Measurements from ENCODE around the gene ATP2C1. TPM values are rescaled to one million over a fixed set of nuclear protein-coding genes. Genes with fewer than 3 reads are reported as not detected.
"Not testable (repeated sequence)": the region's sequence is repeated elsewhere in the genome, so short reads cannot be mapped to it uniquely, and the experiment has no call there.

Gene ATP2C1
- total RNA-seq, 2 donors from 2014 or later: 76.0 to 79.6 TPM

DNA sequence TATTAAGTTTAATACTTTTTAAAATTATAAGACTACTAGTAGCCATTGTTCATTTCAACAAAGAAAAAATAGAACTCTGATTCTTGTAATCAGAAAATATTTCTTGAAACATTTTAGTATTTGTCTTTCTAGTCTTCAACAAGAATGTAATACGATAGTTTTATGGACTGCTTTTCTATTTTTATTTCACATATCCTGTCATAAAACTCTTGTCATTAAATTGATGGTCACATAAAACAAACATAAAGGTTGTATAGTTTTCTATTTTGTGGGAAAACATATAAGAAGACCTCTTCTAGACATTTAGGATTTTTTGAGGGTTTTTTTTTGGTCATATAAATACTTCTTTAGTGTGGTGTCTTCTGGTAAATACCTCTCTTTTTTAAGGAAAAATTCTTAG, 62.4 kb downstream of the ATP2C1 start:
- DNase-seq (no peak), ATAC-seq (replicated peaks in 1 of 2) (no peak)
- H3K9me3 Mint-ChIP-seq: no peaks in the 10 kb centered on the region
- H3K36me3 Mint-ChIP-seq (ENCODE audit: insufficient read depth in 2 of 2): peaks cover 10 to 22% of the 10 kb centered on the region in 2 donors
- no peak overlapping the region for H3K27ac Mint-ChIP-seq
- no peak overlapping the region for H3K4me3 Mint-ChIP-seq
- no peaks in the 10 kb centered on the region for H3K4me1 Mint-ChIP-seq (ENCODE audit: low read depth)
- H3K27me3 Mint-ChIP-seq (ENCODE audit: low read depth): no peaks in the 10 kb centered on the region

DNA sequence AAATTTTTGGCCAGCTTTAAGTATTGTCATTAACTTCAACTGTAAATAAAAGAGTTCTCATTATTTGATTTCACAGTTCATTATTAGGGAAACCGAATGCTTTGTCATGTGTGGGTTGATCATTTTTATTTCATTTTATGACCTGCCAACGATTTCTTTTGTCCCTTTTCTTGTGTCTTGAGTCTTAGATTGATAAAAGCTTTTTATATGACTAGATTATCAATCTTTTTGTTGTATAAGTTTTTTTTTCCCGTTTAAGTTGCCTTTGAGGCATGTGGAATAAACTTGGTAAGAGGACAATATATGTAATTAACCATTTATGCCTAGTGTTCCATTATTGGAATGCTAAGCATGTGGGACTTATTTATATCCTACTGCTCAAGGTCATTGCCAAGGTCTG, 62.8 kb downstream of the ATP2C1 start:
- peaks cover 10 to 22% of the 10 kb centered on the region in 2 donors for H3K36me3 Mint-ChIP-seq (ENCODE audit: insufficient read depth in 2 of 2)

DNA sequence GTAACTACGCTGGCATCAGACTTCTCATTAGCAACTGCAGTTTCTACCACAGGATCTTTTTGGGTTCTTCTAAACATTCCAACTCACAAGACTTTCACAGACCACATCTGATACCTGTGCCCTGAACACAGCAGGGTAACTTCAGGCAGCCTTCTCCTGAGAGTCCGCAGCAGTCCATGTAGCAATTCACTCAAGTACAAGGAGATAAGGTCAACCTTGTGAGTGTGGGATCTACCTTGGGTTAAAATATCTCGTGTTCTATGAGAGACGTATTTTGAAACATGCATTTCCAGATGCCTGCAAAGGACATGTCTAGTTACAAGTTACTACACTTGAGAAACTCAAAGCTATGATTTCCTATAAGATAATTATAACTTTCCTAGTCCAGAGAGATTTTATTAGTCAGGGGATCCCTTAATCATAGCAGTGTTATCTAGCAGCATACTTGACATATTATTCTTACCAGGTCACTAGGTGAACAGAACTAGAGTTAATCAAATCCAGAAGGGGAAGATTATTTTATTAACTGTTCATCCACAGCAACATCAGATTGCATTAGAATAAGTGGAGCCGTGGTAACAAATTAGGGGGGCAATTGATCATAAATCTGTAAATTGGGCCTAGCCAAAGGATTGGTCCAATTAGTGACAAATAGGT, 66.4 kb downstream of the ATP2C1 start:
- peaks cover 4 to 16% of the 10 kb centered on the region in 2 donors for H3K36me3 Mint-ChIP-seq (ENCODE audit: insufficient read depth in 2 of 2)
- DNase-seq (no peak), ATAC-seq (replicated peaks in 1 of 2) (no peak)
- H3K9me3 Mint-ChIP-seq: no peaks in the 10 kb centered on the region
- no peaks in the 10 kb centered on the region for H3K27me3 Mint-ChIP-seq (ENCODE audit: low read depth)
- H3K4me1 Mint-ChIP-seq (ENCODE audit: low read depth): no peaks in the 10 kb centered on the region
- no peak overlapping the region for H3K4me3 Mint-ChIP-seq
- H3K27ac Mint-ChIP-seq: peak overlapping the region; percentile 67

More for the DNA sequence above, 62.8 kb downstream of the ATP2C1 start:
- Mint-ChIP-seq H3K9me3 (no peaks in the 10 kb centered on the region), H3K27me3 (ENCODE audit: low read depth) (no peaks in the 10 kb centered on the region), H3K27ac (no peak overlapping the region), H3K4me3 (no peak overlapping the region), H3K4me1 (ENCODE audit: low read depth) (no peaks in the 10 kb centered on the region)
- DNase-seq: no peak
- no peak for ATAC-seq (replicated peaks in 1 of 2)

DNA sequence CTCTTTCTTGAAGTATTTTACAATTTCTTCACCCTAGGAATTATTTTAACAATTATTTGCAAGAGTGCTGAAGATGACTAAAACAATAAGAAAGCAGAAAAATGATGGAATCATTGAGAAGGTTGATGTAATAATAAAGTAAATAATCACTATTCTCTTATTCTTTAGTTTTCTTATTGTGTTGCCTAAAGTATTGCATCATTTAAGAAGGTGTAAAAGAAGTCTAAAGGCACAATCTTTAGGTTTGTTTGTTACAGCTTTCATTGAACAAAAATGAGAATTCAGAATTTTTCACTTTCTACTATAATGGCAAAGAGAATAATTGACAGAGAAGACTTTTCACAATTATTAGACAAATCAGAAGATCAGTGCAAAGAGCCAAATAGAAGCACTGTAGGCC, 67.6 kb downstream of the ATP2C1 start:
- H3K27me3 Mint-ChIP-seq (ENCODE audit: low read depth): no peaks in the 10 kb centered on the region
- H3K9me3 Mint-ChIP-seq: no peaks in the 10 kb centered on the region
- ATAC-seq (replicated peaks in 1 of 2): no peak
- no peak for DNase-seq
- H3K4me1 Mint-ChIP-seq (ENCODE audit: low read depth): no peaks in the 10 kb centered on the region
- H3K36me3 Mint-ChIP-seq (ENCODE audit: insufficient read depth in 2 of 2): peaks cover 5 to 19% of the 10 kb centered on the region in 2 donors
- H3K27ac Mint-ChIP-seq: no peak overlapping the region
- no peak overlapping the region for H3K4me3 Mint-ChIP-seq

DNA sequence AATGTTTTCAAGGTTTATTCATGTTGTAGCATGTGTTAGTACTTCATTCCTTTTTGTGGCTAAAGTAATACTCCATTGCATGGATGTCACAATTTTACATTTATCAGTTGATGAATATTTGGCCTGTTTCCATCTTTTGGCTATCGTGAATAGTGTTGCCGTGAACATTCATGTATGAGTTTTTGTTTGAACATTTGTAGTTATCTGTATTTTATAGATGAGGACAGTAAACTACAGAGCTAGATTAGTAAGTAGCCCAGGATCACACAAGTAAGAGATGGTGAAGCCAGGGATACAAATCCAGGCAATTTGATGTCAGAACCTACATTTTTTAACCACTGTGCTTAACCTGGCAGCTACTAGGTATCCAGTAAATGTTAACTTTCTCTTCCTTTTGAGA, 69.6 kb downstream of the ATP2C1 start:
- Mint-ChIP-seq H3K36me3 (ENCODE audit: insufficient read depth in 2 of 2) (peaks cover 10 to 28% of the 10 kb centered on the region in 2 donors), H3K27ac (no peak overlapping the region), H3K9me3 (no peaks in the 10 kb centered on the region), H3K4me1 (ENCODE audit: low read depth) (no peaks in the 10 kb centered on the region), H3K27me3 (ENCODE audit: low read depth) (no peaks in the 10 kb centered on the region), H3K4me3 (no peak overlapping the region)
- DNase-seq (no peak), ATAC-seq (replicated peaks in 1 of 2) (no peak)

DNA sequence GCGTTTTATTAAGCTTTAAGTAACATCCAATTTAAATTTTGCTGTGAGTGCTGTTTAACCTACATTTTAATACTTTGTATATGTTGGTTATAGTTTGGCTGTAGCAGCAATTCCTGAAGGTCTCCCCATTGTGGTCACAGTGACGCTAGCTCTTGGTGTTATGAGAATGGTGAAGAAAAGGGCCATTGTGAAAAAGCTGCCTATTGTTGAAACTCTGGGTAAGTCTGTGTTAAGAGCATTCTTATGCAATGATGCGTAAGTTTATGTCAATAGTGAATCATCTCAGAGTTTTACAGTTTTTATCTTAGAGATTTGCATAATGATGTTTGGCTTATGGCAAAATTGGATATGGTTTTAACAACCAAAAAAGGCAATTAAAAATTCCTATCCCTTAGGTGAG, 70.0 kb downstream of the ATP2C1 start:
- no peak overlapping the region for H3K27ac Mint-ChIP-seq
- DNase-seq (no peak), ATAC-seq (replicated peaks in 1 of 2) (no peak)
- no peaks in the 10 kb centered on the region for H3K27me3 Mint-ChIP-seq (ENCODE audit: low read depth)
- H3K9me3 Mint-ChIP-seq: no peaks in the 10 kb centered on the region
- H3K36me3 Mint-ChIP-seq (ENCODE audit: insufficient read depth in 2 of 2): peaks cover 10 to 30% of the 10 kb centered on the region in 2 donors
- no peaks in the 10 kb centered on the region for H3K4me1 Mint-ChIP-seq (ENCODE audit: low read depth)
- H3K4me3 Mint-ChIP-seq: no peak overlapping the region

DNA sequence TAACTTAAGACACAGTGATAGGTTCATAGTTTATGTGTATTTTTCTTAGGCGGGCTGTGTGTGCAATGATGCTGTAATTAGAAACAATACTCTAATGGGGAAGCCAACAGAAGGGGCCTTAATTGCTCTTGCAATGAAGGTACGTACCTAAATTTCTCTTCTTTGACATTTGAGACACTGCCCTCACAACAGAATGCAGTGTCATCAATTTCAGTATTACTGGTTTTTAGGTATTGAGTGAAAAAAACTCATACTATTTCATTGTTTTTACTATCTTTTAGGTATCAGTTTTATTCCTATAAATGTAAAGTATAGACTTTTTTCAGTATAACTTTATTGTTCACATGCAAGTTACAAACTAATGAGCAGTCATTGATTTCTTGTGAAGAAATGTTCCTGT, 73.4 kb downstream of the ATP2C1 start:
- Mint-ChIP-seq H3K4me3 (no peak overlapping the region), H3K4me1 (ENCODE audit: low read depth) (peaks cover 9% of the 10 kb centered on the region), H3K36me3 (ENCODE audit: insufficient read depth in 2 of 2) (peaks cover 10 to 30% of the 10 kb centered on the region in 2 donors), H3K27ac (no peak overlapping the region), H3K27me3 (ENCODE audit: low read depth) (no peaks in the 10 kb centered on the region), H3K9me3 (no peaks in the 10 kb centered on the region)
- ATAC-seq (replicated peaks in 1 of 2) (no peak), DNase-seq (no peak)

DNA sequence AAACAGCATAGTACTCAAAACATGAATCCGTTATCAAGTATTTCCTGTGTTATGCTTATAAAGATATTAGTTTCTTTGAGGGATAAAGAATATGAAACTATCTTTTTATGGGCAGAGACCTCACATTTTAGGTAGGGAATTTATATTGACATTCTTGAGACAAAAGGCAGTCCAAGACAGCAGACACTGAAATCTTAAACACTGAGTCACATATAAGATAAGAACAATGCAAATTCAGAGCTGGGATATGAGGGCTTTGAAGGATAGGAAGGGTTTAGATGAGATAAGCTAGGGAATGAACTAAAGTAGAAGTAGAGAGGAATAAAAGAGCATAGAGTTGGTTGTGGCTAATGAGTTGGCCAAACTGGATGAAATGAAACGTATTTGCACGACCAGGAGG, 74.3 kb downstream of the ATP2C1 start:
- H3K9me3 Mint-ChIP-seq: no peaks in the 10 kb centered on the region
- peaks cover 9% of the 10 kb centered on the region for H3K4me1 Mint-ChIP-seq (ENCODE audit: low read depth)
- H3K4me3 Mint-ChIP-seq: no peak overlapping the region
- DNase-seq: no peak
- peaks cover 14 to 30% of the 10 kb centered on the region in 2 donors for H3K36me3 Mint-ChIP-seq (ENCODE audit: insufficient read depth in 2 of 2)
- H3K27ac Mint-ChIP-seq: peak overlapping the region; percentile 51
- ATAC-seq (replicated peaks in 1 of 2): no peak
- H3K27me3 Mint-ChIP-seq (ENCODE audit: low read depth): no peaks in the 10 kb centered on the region

DNA sequence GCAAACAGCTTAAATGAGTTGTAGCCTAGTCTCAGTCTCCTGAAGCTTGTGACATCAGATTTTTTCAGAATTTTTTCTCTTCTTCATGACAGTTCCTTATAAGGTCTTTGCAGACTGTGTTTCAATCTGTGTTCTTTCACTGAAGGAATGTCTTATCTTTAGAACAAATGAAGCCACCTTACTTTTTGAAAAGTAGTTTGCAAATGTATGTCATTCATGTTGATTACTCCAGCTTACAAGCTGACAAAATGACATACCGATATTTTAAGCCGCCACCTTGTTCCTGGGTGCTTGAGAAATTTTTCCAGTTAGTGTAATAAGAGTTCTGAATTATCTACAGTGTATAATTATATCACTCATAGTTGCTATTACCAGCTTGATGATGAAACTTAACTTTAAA, 75.7 kb downstream of the ATP2C1 start:
- H3K36me3 Mint-ChIP-seq (ENCODE audit: insufficient read depth in 2 of 2): peaks cover 14 to 35% of the 10 kb centered on the region in 2 donors
- no peaks in the 10 kb centered on the region for H3K27me3 Mint-ChIP-seq (ENCODE audit: low read depth)
- no peak for DNase-seq
- no peak overlapping the region for H3K27ac Mint-ChIP-seq
- no peaks in the 10 kb centered on the region for H3K9me3 Mint-ChIP-seq
- peaks cover 9% of the 10 kb centered on the region for H3K4me1 Mint-ChIP-seq (ENCODE audit: low read depth)
- no peak for ATAC-seq (replicated peaks in 1 of 2)
- no peak overlapping the region for H3K4me3 Mint-ChIP-seq

DNA sequence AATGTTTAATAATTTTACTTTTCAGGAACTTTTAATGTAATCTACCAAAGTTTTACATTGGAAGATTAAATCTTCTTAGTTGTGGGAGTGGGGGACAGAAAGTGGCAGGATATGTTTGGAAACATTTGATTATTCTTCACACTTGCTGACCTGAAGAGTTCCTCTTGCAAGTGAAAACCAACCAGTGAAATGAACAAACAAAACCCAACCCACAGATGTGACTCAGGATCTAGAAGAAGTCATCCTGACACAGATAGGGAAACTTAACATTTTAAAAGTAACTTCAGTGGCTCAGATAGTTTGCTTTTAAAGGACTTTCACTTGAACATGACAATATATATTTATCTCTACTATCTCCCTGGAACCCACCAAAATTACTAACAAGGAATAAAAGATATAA, 77.3 kb downstream of the ATP2C1 start:
- H3K27ac Mint-ChIP-seq: no peak overlapping the region
- peaks cover 12 to 28% of the 10 kb centered on the region in 2 donors for H3K36me3 Mint-ChIP-seq (ENCODE audit: insufficient read depth in 2 of 2)
- H3K9me3 Mint-ChIP-seq: no peaks in the 10 kb centered on the region
- no peak overlapping the region for H3K4me3 Mint-ChIP-seq
- ATAC-seq (replicated peaks in 1 of 2): peak; percentile 61 to 77
- H3K27me3 Mint-ChIP-seq (ENCODE audit: low read depth): no peaks in the 10 kb centered on the region
- H3K4me1 Mint-ChIP-seq (ENCODE audit: low read depth): peaks cover 9% of the 10 kb centered on the region
- DNase-seq: no peak

DNA sequence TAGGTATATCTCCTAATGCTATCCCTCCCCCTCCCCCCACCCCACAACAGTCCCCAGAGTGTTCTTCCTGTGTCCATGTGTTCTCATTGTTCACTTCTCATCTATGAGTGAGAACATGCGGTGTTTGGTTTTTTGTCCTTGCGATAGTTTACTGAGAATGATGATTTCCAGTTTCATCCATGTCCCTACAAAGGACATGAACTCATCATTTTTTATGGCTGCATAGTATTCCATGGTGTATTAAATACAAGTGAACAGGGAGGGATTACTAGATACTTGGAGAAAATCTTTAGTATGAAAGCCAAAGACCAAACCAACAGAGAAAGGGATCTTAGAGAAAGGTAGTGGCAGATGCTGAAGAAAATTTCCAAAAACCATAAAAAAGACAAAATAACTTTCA, 78.7 kb downstream of the ATP2C1 start:
- H3K36me3 Mint-ChIP-seq (ENCODE audit: insufficient read depth in 2 of 2): peaks cover 10 to 25% of the 10 kb centered on the region in 2 donors
- H3K4me1 Mint-ChIP-seq (ENCODE audit: low read depth); H3K4me3 Mint-ChIP-seq: not testable (repeated sequence)

DNA sequence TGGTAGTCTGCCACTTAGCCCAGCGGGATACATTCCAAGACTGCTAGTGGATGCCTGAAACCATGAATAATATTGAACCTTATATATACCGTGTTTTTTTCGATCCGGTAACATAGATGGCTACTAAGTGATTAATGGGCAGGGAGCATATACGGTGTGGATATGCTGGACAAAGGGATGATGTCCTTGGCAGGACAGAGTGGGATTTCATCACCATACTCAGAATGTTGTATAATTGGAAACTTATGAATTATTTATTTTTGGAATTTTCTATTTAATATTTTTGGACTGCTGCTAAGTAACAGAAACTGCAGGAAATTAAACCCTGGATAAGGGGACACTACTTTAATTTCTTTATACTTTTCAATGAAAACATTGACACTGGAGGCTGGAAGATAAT, 79.5 kb downstream of the ATP2C1 start:
- Mint-ChIP-seq H3K9me3 (no peaks in the 10 kb centered on the region), H3K4me3 (no peak overlapping the region), H3K4me1 (ENCODE audit: low read depth) (peaks cover 9% of the 10 kb centered on the region), H3K36me3 (ENCODE audit: insufficient read depth in 2 of 2) (peaks cover 6 to 19% of the 10 kb centered on the region in 2 donors), H3K27ac (no peak overlapping the region), H3K27me3 (ENCODE audit: low read depth) (no peaks in the 10 kb centered on the region)
- DNase-seq (no peak), ATAC-seq (replicated peaks in 1 of 2) (no peak)

More for the DNA sequence above, 78.7 kb downstream of the ATP2C1 start:
- ATAC-seq (replicated peaks in 1 of 2); H3K27me3 Mint-ChIP-seq (ENCODE audit: low read depth); H3K27ac Mint-ChIP-seq; H3K9me3 Mint-ChIP-seq; DNase-seq: not testable (repeated sequence)

DNA sequence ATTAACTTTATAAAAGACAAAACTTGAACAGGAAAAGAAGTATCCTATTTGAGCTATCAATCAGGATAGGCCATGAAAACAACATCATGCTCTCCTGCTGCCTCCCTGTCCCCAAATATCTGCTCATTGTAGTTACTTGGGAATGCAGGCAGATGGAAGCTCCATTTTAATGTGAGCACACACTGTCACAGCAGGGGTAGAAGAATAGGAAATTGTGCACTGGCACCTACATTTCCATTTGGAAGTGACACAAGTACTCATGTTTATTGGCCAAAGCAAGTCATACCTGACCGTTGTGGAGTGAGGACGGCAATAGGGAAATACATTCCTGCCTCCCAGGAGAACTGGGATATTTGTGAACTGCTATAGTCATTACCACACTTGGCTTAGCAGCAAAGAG, 80.3 kb downstream of the ATP2C1 start:
- H3K27me3 Mint-ChIP-seq (ENCODE audit: low read depth): no peaks in the 10 kb centered on the region
- ATAC-seq (replicated peaks in 1 of 2) (no peak), DNase-seq (no peak)
- peaks cover 6 to 17% of the 10 kb centered on the region in 2 donors for H3K36me3 Mint-ChIP-seq (ENCODE audit: insufficient read depth in 2 of 2)
- no peak overlapping the region for H3K27ac Mint-ChIP-seq
- H3K9me3 Mint-ChIP-seq: no peaks in the 10 kb centered on the region
- H3K4me3 Mint-ChIP-seq: no peak overlapping the region
- peaks cover 9% of the 10 kb centered on the region for H3K4me1 Mint-ChIP-seq (ENCODE audit: low read depth)

DNA sequence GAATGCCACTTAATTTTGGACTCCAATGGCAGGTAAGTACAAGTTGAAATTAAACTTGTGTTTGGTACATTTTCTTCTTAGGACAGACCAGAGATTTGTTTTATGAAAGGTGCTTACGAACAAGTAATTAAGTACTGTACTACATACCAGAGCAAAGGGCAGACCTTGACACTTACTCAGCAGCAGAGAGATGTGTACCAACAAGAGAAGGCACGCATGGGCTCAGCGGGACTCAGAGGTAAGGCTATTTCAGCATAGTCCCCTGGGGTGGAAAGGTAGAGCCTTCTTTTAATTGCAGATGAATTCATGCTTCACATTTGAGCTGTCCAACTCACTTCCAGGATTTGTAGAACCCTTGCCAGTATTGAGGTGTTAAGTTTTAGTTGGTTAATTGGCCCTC, 81.4 kb downstream of the ATP2C1 start:
- Mint-ChIP-seq H3K36me3 (ENCODE audit: insufficient read depth in 2 of 2) (peaks cover 5 to 12% of the 10 kb centered on the region in 2 donors), H3K4me1 (ENCODE audit: low read depth) (peaks cover 9% of the 10 kb centered on the region), H3K27ac (peak overlapping the region; percentile 47), H3K27me3 (ENCODE audit: low read depth) (no peaks in the 10 kb centered on the region), H3K9me3 (no peaks in the 10 kb centered on the region), H3K4me3 (no peak overlapping the region)
- ATAC-seq (replicated peaks in 1 of 2) (no peak), DNase-seq (no peak)

Data from activated T-cell treated with anti-CD3 and anti-CD28 coated beads, Interleukin-2, amount 50 U/mL, for 72 hours (primary cell).